ENCODE results near the gene NHEJ1.

Gene NHEJ1

GRCh38 chr2:219180961-219181360, 20.3 kb upstream of the NHEJ1 start:
- DNase-seq (ENCODE audit: low read depth), result no peak
- H3K4me3 ChIP-seq (ENCODE audit: low read depth, low read length), result no peak overlapping the region
- TF ChIP-seq, protein P1, sequence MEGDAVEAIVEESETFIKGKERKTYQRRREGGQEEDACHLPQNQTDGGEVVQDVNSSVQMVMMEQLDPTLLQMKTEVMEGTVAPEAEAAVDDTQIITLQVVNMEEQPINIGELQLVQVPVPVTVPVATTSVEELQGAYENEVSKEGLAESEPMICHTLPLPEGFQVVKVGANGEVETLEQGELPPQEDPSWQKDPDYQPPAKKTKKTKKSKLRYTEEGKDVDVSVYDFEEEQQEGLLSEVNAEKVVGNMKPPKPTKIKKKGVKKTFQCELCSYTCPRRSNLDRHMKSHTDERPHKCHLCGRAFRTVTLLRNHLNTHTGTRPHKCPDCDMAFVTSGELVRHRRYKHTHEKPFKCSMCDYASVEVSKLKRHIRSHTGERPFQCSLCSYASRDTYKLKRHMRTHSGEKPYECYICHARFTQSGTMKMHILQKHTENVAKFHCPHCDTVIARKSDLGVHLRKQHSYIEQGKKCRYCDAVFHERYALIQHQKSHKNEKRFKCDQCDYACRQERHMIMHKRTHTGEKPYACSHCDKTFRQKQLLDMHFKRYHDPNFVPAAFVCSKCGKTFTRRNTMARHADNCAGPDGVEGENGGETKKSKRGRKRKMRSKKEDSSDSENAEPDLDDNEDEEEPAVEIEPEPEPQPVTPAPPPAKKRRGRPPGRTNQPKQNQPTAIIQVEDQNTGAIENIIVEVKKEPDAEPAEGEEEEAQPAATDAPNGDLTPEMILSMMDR (IDR thresholded peaks at IDR 0.05; ENCODE audit: control insufficient read depth, extremely low read depth, insufficient read depth), result no peak

DNA sequence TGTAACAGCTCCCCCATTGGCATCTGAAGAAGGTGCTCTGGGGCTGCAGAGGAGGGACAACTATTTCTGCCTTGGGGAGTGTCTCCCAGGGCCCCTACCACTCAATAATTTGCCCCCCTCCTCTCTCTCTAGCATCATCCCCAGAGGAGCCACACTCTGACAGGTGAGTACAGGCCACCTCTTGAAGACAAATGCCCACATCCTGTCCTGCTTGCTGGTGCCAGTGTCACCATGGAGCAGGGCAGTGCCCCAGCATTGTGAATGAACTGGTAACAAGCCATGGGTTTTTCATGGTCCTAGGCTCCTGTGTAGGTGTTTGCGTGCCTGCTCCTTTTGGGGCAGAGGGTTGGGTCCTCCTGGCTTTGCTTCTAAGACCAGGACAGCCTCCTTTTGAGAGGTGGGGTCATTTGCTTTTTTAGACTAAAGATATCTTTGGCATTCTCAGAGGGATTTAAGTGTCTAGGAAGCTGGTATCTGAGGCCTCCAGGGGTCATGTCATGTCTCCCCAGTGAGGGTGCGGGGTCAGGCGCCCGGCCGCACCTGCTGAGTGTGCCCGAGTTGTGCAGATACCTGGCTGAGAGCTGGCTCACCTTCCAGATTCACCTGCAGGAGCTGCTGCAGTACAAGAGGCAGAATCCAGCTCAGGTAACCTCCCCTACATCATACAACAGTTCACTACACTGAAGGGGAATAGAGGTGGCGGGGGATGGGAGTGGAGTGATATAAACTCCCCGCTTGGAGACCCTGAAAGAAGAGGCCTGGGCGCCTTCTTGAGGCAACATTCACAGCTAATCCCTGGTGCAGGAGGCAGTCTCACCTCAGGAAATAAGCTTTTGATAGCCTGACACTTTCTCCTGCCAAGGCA, 19.2 kb upstream of the NHEJ1 start:
- DNase-seq (ENCODE audit: low read depth), result no peak
- TF ChIP-seq, protein P1 (IDR thresholded peaks at IDR 0.05; ENCODE audit: control insufficient read depth, extremely low read depth, insufficient read depth), result no peak
- H3K4me3 ChIP-seq (ENCODE audit: low read depth, low read length), result no peak overlapping the region

DNA sequence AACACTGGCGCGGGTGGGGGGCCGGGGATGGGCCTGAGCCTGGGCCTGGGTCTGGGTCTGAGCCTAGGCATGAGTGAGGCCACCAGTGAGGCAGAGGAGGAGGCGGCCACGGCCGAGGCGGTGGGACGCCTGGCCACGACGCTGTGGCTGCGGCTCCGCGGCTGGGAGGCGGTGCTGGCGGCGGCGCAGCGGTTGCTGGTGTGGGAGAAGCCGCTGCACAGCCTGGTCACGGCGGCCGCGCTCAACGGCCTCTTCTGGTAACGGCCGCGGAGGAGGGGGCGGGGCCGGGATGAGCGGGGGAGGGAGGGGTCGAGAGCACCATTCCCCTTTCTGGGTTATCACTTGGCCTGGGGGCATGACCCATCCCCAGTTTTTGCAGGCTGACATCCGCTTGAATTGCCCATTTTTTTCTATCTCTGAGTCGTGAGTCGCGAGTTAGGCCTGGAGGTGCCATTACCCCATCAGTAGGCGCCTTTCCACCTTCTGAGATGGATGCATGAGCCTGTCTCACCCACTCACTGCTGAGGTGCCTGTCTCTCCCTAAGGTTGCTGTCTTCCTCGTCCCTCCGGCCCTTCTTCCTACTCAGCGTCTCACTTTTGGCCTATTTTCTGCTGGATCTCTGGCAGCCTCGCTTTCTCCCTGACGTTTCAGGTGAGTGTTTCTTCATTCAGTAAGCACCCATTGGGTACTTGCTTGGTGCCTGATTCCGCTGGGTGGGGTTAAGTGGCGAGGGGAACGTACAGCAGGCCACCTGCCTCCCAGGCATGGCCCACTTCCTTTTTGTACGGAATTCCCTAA, 18.0 kb upstream of the NHEJ1 start:
- TF ChIP-seq, protein P1 (IDR thresholded peaks at IDR 0.05; ENCODE audit: control insufficient read depth, extremely low read depth, insufficient read depth), result no peak
- DNase-seq (ENCODE audit: low read depth), result no peak
- peak overlapping the region; percentile 75 for H3K4me3 ChIP-seq (ENCODE audit: low read depth, low read length)

DNA sequence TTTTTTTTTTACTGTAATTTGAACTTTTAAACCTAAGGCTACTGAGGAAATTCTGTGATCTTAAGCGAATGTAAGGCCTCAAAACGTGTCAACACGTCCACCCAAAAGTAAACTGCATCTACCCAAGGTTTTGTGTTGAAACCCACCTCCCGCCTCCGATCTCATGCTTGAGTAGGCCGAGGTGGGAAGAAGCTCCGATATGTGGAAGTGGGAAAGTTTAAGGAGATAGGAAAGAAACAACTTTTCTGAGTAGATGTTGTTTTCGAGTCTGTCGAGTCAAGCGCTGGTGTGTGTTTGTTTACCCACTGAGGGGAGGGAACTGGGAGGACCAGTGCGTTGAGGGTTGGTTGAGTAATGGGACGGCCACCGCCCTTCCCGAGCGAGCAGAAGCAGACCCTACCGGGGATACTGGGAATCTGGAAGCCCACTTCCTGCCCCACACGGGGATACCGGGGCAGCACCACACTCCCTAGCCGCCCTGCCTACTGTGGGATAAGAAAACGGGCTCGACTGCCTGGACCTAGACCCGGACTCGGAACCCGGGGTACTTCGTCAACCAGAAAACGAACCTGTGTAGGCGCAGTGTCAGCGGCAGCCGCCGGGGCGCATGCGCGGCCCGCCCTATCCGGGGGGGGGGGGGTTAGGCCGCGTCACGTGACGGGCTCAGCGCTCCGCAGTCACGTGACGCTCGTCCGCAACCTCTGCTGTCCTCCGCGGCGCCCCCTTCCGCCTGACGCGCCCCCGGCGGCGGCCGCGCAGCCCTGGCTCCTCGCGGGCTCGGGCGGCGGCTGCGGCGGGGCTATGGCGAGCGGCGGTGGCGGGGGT, 17.1 kb upstream of the NHEJ1 start, which contains the start of gene RETREG2:
RETREG2 (plus strand) TSS at position 724 of the 825 bp plus-strand sequence; CDS start at position 802, 78 bp downstream.
- peak within 1 kb of the TSS; percentile 75 for H3K4me3 ChIP-seq (ENCODE audit: low read depth, low read length)
- peak; percentile 61 for DNase-seq (ENCODE audit: low read depth)
- TF ChIP-seq, protein P1 (IDR thresholded peaks at IDR 0.05; ENCODE audit: control insufficient read depth, extremely low read depth, insufficient read depth), result peak; percentile 65

- TF ChIP-seq, protein P1 (IDR thresholded peaks at IDR 0.05; ENCODE audit: control insufficient read depth, extremely low read depth, insufficient read depth), result no peak
- H3K4me3 ChIP-seq (ENCODE audit: low read depth, low read length), result peak within 1 kb of the TSS; percentile 75
- DNase-seq (ENCODE audit: low read depth), result peak; percentile 23
Measured at GRCh38 chr2:219176818-219177551, 16.4 kb upstream of the NHEJ1 start, which contains the start of gene CNPPD1. CNPPD1 (minus strand) TSS chr2:219176925; CDS start chr2:219176828, 97 bp downstream.

Data from LNCaP clone FGC (cell line).